ENCODE results near the gene ASB8.
A peak's percentile ranks its signal among the peaks of the same experiment; 100 is the strongest.
"Not testable (repeated sequence)": the region's sequence is repeated elsewhere in the genome, so short reads cannot be mapped to it uniquely, and the experiment has no call there.

Gene ASB8

DNA sequence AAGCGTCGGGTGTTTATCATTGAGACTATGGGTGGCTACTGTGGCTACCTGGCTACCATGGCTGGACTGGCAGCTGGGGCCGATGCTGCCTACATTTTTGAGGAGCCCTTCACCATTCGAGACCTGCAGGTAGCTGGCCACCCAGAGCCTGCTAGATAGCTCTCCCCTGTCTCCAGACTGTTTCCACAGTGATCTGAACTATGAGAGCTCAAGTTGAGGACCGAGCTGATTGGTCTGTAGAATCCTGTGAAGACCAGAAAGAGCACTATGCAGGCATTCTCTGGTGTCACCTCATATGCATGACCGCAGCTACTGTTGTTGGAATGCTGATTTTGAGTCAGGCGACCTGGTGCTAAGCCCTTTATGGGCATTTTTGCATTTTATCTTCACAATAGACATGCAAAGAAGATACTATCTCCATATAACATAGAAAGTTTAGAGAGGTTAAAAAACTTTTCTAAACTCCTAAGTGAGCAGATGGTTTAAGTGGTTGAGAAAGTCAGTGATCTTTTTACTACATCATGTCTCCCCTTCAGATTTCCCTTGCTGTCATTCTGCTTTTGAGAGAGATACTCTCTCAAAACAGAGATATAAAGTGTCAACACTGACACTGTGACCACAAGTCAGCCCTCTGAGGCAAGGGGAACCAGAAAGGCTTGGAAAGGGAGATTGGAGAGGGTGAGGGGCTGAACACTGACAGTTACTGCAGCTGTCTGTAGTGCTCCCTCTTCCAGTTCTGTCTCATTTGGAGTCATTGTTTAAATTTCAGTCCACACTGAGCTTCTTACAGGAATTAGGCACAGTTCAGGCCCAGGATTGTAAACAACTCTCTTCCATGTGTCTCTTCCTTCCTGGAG is 14.3 kb downstream of the ASB8 start:
- no peak for DNase-seq (ENCODE audit: extremely low read depth in 1 of 2, low read depth in 1 of 2)

DNA sequence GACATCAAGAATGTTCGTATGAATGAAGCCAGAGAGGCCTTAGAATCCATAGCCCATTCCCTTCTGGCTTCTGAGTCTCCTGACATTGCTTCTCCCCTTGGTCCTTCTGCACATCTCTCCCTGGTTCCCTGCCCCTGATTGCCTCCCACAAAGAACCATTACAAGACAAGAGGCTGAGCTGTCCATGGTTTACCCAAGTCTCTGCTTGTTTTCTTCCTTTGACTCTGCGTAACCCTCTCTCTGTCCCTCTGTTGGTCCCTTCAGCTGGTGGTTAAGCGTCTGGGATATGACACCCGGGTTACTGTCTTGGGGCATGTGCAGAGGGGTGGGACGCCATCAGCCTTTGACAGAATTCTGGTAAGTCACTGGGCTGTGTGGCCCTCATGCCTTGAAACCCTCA is 22.3 kb downstream of the ASB8 start:
- no peak for DNase-seq (ENCODE audit: extremely low read depth in 1 of 2, low read depth in 1 of 2)

DNA sequence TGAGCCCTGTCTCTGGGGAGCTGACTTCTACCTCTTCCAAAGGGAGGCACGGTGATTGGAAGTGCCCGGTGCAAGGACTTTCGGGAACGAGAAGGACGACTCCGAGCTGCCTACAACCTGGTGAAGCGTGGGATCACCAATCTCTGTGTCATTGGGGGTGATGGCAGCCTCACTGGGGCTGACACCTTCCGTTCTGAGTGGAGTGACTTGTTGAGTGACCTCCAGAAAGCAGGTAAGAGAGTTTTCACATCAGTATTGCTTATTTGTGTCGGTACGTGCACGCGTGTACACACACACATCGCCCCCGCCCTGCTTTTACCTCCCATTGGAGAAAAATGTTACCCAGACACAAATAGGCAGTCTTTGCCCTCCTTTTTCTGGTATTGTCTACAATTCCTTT is 24.5 kb downstream of the ASB8 start:
- DNase-seq (ENCODE audit: extremely low read depth in 1 of 2, low read depth in 1 of 2) = no peak

DNA sequence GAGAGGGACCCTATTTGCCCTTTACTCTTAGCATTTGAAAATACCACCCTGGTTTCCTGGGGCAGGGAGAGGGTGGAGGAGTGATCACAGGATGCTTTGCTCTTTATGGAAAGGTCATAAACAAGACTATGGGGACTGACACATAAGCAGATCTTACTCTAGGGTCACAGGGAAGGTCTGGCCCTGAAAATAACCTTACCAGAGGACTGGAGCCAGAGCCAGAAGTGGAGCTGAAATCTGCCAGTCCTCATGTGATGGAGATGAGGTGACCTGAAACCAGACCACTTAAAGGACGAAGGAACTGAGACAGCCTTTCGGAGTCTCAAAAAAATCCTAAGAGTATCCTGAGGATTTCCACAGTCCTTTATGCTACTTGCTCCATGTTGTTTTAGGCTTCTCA is 25.8 kb downstream of the ASB8 start:
- no peak for DNase-seq (ENCODE audit: extremely low read depth in 1 of 2, low read depth in 1 of 2)

DNA sequence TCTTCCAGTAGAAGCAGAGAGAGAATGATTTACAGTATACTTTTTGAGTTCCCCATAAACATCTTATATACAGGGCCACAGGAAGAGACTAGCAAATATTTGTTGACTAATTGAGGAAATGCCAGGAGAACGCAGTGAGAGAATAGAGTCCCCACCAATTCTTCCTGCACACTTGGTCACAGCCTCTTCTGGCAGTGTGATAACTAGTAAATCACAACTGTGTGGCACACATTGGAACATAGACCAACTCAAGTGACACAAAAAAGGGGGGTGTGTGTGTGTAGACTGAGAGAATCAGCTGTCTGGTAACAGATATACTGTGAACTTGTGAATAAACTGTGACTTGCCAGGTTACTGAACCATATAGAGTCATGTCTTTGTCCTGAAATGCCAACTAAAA is 27.9 kb downstream of the ASB8 start:
- no peak for DNase-seq (ENCODE audit: extremely low read depth in 1 of 2, low read depth in 1 of 2)

DNA sequence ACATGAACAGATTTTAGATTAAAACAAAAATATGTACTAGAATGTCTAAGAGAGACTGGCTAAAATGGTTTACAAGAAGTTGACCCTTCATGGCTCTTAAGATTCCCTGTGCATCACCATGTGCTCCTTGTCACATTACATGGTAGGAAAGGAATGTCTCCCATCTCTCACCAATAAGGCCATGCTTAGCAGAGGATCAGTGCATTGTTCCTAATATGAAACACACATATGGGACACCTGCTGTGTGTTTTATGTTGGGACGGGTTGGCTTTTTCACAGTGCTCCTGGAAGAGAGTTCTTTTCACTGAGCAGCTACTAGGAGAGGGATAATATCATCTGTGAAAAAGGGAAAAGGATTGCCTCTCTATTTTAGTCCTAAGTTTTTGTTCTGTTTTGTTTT is 28.5 kb downstream of the ASB8 start:
- no peak for DNase-seq (ENCODE audit: extremely low read depth in 1 of 2, low read depth in 1 of 2)

DNA sequence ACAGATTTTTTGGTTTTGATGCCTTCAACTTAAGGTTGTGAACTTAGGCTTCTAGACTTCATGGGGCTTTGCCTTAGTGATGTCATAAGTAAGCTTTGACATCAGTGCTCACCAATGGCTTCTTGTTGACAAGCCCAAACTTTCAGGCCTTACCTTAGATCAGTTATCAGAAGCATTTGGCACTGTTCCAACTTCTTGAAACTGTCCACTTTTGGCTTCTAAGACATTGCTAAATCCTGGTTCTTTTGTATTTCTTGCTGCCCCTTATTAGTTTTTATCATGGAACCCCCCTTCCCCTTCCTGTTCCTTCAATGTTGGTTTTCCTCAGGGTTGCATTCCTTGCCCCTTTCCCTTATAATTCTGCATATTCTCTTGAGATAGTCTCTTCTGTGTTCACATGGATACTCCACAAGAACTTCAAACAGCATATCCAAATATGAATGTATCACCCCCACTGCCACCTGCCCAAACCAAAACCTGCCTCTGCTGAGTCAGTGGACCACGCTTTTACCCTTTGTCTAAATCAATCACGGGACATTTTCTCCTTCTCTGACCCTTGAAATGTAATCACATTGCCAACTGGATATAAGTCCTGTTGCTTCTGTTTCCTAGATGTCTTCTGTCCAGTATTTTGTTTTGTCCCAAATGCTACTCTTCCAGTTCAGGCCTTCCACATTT is 30.2 kb downstream of the ASB8 start:
- no peak for DNase-seq (ENCODE audit: extremely low read depth in 1 of 2, low read depth in 1 of 2)

DNA sequence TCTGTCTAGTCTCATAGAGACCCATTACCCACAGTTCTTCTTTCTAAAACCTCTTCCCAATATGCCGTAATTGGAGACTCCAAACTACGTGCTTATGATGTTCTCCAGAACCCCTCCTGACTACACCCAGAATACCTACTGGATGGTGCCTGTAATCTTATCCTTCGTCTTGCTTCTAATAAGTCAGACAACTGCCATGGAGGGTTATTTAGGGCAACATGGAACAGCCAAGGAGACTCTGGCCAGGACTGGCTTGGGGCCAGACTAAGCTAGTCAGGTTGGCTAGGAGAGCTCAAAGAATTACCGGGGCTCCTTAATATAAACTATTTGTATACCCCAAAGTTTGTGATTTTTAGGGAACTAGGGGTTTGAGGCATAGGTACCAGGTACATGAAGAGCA is 31.3 kb downstream of the ASB8 start:
- DNase-seq (ENCODE audit: extremely low read depth in 1 of 2, low read depth in 1 of 2) = no peak

DNA sequence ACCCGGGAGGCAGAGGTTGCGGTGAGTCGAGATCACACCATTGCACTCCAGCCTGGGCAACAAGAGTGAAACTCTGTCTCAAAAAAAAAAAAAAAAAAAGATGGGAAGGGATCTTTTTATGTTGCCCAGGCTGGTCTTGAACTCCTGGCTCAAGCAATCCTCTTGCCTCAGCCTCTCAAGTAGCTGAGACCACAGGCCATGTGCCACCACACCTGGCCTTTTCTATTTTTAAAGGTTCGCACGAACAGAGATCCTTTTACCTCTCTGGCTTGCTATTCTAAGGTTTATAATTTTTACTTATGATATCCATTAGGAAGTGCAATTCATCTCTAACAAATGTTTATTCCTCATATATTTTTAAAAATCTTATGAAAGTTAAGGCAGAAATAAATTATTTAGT is 31.8 kb downstream of the ASB8 start:
- not testable (repeated sequence) for DNase-seq (ENCODE audit: extremely low read depth in 1 of 2, low read depth in 1 of 2)

DNA sequence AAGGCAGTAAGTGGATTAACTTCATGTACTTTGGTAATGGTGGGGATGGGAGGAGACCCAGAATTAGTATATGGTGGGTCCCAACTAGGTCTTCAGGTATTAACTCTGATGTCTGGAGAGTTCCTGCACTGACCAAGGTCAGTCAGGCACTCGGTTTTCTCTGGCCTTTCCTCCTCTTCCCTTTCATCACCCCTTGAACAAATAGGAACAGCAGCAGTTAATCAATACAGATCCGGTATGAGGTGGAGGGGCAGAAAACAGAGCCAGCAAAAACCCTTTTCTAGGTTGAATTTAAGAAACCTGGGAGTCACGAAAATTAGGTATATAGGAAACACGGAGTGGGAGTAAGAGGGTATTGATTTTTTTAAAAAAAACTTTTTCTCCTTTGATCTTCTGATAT is 34.1 kb downstream of the ASB8 start:
- DNase-seq (ENCODE audit: extremely low read depth in 1 of 2, low read depth in 1 of 2) = no peak

DNA sequence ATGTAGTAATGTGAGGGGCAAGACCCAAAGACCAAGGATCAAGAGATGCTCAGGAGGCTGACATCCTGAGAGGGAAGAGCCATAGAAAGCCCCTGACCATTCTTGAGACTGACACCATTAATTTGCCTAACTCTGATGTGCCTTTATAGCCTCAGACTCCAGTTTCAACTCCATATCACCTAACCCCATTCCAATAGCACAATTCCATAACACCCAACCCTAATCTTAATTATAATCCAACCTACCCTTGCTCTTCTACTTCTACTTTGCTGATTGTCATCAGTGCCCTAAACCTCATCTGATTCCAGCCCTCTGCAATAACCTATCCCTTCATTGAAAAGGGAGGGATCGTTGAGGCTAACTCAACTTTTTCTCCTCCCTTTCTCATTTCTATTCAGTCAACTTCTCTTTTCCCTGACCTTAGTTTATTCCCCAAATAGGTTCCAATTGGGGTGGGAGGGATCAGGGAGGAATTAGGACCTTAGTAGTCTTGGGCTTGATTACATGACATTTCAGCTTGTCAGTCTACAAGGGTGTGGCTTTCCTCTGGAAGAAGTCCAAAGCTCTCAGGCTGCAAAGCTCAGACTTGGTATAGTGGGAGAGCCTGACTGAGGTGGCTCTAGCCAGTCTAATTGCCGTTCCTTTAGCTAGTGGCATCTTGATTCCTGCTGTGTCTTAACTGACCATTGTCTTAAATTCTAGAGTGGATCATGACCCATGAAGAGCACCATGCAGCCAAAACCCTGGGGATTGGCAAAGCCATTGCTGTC is 35.1 kb downstream of the ASB8 start:
- DNase-seq (ENCODE audit: extremely low read depth in 1 of 2, low read depth in 1 of 2) = no peak

DNA sequence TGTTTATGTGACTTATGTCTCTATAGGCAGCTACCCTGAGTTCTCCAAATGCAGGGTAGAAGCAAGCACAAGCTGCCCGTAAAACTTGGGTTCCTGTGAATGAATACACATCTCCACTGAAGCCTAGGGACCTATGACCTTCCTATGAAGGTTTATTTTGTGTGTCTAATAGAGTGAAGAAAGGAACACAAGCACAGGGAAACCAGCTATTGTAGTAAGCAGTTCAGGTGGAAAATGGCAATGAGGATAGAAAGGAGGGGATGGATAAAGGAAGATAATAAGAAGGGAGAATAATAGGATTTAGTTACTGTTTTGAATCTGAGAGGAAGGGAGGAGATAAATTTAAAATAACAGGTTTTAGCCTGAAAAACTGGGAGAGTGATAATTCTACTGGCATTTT is 35.8 kb downstream of the ASB8 start:
- DNase-seq (ENCODE audit: extremely low read depth in 1 of 2, low read depth in 1 of 2) = no peak

DNA sequence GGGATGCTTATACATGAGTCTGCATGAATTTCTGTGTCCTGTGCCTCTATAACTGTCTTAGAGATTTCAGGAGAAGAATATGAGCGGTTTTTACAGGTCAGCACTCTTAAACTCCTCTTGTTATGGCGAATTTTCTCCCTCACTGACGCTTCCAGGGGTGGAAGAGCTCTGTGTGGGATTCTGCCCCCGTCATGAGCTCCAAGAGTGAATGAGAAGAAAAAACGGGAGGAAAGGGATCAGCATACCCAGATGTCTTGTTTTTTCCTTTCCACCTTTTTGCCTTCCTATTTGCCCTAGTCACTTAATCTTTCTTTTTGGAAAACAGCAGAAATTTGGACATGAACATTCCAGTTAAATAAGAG is 37.5 kb downstream of the ASB8 start:
- no peak for DNase-seq (ENCODE audit: extremely low read depth in 1 of 2, low read depth in 1 of 2)

DNA sequence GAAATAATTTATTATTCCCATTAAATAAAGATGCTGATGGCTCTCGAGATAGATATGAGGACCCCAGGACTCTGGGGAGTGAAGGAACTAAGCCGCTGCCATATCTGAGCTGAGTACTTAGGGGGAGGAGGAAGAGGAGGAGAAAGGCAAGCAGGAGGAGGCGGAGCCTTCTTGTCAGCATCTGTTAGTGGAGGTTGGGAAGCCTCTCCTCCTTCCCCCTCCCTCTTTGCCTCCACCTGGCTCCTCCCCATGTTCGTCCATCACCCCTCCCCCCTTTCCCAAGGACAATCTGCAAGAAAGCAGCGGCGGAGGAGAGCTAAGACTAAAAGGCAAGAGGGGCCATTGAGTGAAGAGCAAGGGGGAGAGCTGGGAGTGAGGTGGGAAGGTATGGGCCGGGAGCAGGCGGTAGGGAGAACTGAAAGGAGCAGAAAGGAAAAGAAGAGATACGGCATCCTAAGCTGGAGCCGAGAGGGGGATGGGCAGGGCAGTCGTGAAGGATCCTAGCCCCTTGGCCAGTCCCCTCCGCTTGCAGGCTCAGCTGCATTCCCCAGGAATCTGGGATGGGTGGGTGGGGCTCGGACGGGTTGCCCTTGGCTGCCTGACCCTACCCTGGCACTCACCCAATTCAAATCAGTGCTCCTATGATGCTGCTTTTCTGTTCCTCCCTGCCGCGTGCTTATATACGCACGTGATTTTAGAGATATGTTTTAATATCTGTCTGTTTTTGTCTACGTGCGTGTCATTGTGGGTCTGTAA is 38.1 kb downstream of the ASB8 start, which contains the start of gene PFKM:
Gene PFKM, plus strand, starts transcription at position 287 of the 756 bp plus-strand sequence. CDS start 3,411 bp downstream, outside the sequence.
- peak; percentile 30 to 77 for DNase-seq (ENCODE audit: extremely low read depth in 1 of 2, low read depth in 1 of 2)

DNA sequence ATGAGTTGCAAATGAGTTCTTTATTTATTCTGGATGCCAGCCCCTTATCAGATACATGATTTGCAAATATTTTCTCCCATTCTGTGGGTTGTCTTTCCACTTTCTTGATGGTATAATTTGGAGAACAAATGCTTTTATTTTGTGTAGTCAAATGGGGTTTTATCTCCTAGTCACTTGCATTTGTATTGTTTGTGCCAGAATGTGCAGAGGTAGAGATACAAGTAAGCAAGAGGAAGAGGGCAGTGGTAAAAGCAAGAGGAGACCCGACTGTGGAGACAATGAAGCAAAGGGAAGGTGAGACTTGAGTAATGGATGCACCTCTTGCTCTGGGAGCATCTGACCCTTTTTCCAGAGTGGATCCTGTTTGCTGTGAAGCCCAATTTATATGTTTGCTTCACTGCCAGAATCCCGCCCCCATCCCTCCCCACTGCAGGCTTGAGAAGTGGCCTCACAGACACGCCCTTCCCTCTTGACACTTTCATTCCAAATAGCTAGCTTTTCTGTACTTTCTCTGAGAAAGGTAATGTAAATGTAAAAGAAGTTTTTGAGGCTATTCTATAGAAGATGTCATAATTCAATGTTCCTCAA is 38.9 kb downstream of the ASB8 start:
- DNase-seq (ENCODE audit: extremely low read depth in 1 of 2, low read depth in 1 of 2) = no peak

DNA sequence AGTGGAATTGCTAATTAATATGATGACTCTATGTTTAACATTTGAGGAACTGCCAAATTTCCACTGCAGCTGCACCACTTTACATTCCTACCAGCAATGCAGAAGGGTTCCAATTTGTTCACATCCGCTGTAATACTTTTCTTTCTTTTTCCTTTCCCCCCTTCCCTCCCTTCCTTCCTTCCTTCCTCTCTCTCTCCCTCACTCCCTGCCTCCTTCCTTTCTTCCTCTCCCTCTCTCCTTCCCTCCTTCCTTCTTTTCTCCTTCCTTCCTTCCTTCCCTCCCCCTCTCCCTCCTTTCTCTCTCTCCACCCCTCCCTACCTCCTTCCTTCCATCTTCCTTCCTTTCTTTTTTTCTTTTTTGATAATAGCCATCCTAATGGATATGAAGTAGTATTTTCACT is 41.4 kb downstream of the ASB8 start:
- no peak for DNase-seq (ENCODE audit: extremely low read depth in 1 of 2, low read depth in 1 of 2)

DNA sequence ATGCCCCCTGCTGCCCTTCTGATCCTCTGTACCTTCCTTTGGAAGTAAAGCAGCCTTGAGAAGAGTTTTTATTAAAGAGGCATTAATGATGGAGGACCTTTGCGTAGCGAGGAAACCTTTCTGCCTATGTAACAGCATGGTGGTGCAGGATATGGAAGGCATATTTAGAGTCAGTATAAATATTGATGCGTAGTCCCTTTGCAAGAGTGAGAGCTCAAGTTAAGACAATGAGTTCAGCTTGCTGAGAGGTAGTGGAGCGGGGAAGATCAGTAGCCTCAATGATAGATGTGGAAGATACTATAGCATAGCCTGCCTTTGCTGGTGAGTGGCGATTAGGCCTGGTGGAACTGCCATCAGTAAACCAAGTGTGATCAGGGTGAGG is 46.0 kb downstream of the ASB8 start:
- DNase-seq (ENCODE audit: extremely low read depth in 1 of 2, low read depth in 1 of 2) = not testable (repeated sequence)

DNA sequence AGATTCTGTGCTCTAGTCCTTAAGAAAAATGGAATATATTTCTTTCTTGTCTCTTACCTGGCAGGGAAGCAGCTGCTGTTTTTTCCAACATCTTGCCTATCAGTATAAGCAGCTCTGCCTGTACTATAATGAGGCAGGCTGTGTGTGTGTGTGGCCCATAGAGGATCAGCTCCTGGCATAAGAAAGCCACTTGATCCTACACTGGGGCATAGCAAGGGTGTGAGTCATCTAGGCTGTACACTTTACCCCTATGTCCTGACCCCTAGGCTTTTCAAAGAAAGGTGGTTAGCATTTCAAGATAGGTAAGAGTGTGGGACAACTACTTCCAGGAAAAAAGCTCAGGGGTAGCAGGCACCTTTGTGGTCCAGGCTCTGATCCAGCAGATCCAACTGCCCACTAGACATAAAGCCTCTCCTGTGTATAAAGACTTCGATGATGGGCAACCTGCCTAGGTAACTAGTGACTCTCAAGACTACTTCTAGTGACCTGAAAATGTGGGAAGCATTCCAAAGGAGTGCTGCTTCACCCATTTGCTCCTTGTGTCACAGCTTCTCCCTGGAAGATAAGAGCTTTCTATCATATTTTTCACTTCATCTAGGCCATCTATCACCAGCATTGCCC is 46.5 kb downstream of the ASB8 start:
- DNase-seq (ENCODE audit: extremely low read depth in 1 of 2, low read depth in 1 of 2) = no peak

DNA sequence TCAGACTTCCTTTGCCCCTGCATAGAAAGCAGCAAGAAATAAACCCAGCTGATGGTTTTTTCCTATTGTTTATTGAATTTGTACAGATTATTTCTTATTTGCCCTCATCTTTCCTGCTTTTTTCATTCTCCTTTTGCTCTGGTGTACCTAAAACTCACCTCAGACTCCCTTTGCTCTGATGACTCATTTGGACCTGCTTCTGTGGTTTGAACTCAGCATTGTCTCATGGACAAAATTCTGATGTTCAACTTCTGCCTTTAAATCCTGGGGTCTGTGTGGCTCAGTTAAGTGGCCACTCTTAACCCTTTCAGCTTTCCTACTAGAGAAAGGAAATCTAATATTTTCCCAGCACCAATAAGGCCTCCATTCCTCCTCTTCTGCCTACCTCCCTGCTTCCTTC is 47.9 kb downstream of the ASB8 start:
- DNase-seq (ENCODE audit: extremely low read depth in 1 of 2, low read depth in 1 of 2) = no peak

Data from stimulated activated CD8-positive, alpha-beta memory T cell treated with anti-CD3 and anti-CD28 coated beads, Interleukin-7, amount 100 ng/mL, for 48 hours (primary cell).